Sigmoid colon (tissue), 4 donors: Measurements from ENCODE around the gene MED14.

ENCODE experiments used
- EP300 ChIP-seq, 4 donors: sonication (generic); formaldehyde crosslinking; IDR thresholded peaks; one replicate each; pipeline ENCODE4 v1.6.1; 2017; ENCODE audit warnings: antibody characterized with exemption in 4 of 4
- POLR2A ChIP-seq, 2 donors: fragments of 450-650 bp; IDR thresholded peaks; one replicate each; pipeline ENCODE4 v1.6.1; 2016; ENCODE audit warnings: antibody characterized with exemption in 2 of 2, mild to moderate bottlenecking in 2 of 2, moderate library complexity in 2 of 2
- POLR2AphosphoS5 ChIP-seq, 4 donors: sonication (generic); formaldehyde crosslinking; IDR thresholded peaks; one replicate each; pipeline ENCODE4 v1.6.1; 2017; ENCODE audit warnings: antibody characterized with exemption in 4 of 4
- TF ChIP-seq, protein P1 (sequence below), 4 experiments: fragments of 450-650 bp in 3 of 4; fragments of 200-600 bp in 1 of 4; IDR thresholded peaks; one replicate each; pipeline ENCODE4 v1.5.1; 2016 to 2019; ENCODE audit warnings: antibody characterized with exemption in 4 of 4, mild to moderate bottlenecking in 3 of 4, moderate library complexity in 2 of 4

DNA sequence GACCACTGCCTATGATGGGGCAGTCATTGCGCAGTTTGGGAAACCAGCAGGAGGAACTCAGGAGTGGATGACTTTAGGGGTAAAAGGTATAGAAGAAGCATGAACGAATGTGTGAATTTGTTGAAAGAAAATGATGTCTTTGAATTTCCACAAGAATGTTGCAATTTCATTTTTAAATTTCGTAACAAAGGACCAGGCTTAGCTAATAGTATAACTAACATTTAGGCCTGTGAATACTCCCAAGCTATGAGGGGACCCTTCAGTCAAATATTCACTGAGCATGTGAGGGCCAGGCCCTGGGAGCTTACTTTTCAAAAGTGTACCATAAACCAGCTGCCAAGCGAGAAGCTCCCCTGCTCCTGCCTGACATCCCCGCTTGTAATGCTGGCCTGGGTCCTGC lies 106.8 kb downstream of the MED14 start:
- TF ChIP-seq POLR2AphosphoS5 (IDR thresholded peaks at IDR 0.05) (no peak), POLR2A (IDR thresholded peaks at IDR 0.05) (no peak), EP300 (IDR thresholded peaks at IDR 0.05) (no peak)
- TF ChIP-seq, protein P1, sequence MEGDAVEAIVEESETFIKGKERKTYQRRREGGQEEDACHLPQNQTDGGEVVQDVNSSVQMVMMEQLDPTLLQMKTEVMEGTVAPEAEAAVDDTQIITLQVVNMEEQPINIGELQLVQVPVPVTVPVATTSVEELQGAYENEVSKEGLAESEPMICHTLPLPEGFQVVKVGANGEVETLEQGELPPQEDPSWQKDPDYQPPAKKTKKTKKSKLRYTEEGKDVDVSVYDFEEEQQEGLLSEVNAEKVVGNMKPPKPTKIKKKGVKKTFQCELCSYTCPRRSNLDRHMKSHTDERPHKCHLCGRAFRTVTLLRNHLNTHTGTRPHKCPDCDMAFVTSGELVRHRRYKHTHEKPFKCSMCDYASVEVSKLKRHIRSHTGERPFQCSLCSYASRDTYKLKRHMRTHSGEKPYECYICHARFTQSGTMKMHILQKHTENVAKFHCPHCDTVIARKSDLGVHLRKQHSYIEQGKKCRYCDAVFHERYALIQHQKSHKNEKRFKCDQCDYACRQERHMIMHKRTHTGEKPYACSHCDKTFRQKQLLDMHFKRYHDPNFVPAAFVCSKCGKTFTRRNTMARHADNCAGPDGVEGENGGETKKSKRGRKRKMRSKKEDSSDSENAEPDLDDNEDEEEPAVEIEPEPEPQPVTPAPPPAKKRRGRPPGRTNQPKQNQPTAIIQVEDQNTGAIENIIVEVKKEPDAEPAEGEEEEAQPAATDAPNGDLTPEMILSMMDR (IDR thresholded peaks at IDR 0.05), result no peak
